GM19455 (cell line): ENCODE measurements around the gene EDN3.

Experiments used
- ATAC-seq: cut with Tn5 transposase; IDR thresholded peaks from one replicate; pipeline ENCODE4 v1.9.1; 2021; ENCODE audit not compliant: unreplicated experiment

EDN3 gene

GRCh38 chr20:59360934-59361333 is 60.5 kb downstream of the EDN3 start:
- no peak for ATAC-seq

DNA sequence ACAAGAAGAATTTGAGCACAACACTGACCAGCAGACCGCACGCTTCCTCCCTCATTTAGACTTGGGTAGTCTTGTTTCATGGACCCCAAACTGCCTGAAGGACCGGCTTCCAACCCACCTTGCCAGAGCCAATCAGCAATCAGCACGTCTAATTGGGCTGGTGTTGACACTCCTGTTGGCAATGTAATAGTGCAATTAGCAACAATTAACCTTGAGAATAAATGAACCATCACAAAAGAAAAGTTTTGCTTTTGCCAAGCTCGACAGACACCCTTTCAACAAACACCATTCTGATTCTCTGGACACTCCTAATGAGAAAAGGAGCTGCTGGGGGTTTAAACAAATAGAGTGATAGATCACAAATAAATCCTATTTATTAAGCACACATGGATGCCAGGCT is 61.0 kb downstream of the EDN3 start:
- no peak for ATAC-seq

- ATAC-seq = no peak
Measured at GRCh38 chr20:59363101-59363500, 62.7 kb downstream of the EDN3 start.

- no peak for ATAC-seq
Measured at GRCh38 chr20:59364611-59365010, 64.2 kb downstream of the EDN3 start.

- ATAC-seq = no peak
Measured at GRCh38 chr20:59365611-59366285, 65.3 kb downstream of the EDN3 start.

GRCh38 chr20:59371431-59371830 is 71.0 kb downstream of the EDN3 start:
- no peak for ATAC-seq

DNA sequence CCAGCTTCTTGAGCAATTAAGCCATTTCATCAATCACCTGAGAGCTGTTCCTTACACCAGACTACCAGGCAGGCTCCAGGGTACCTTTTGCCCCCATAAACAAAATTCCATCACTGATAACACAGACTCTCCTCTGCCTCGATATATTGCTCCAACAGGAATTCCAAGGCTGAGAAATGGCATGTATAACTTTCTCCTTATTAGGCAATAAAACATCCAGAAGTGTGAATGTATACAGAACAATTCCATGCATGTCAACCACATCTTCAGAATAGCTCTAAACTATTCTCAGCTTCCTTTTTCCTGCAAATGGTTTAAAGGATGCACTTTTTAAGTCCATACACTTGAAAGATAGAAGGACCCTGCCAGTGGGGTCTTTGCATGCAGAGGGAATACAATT is 73.8 kb downstream of the EDN3 start:
- no peak for ATAC-seq

DNA sequence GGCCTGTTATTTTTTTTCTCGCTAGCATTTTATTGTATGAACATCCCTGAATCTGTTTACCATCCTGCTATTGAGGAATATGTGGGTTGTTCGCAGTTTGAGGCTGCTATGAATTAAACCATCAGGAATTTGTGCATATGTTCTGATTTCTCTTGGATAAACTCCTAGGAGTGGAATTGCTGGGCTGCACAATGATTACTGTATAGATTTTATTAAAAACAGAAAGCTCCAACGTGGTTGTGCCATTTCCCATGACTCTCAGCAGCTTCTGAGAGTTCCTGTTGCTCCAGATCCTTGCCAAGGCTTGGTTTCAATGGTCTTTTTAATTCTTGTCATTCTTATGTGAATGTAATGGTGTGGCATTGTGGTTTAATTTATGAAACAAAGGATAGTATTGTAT is 75.1 kb downstream of the EDN3 start:
- ATAC-seq = no peak
